Measurements from ENCODE around the gene C1QTNF9. TPM values are rescaled to one million over a fixed set of nuclear protein-coding genes. Genes with fewer than 3 reads are reported as not detected.

C1QTNF9 gene
- total RNA-seq, 1 donor from 2014 or later = not detected

GRCh38 chr13:24290280-24290932 is 19.0 kb upstream of the C1QTNF9 start:
- no peaks in the 10 kb centered on the region for H3K4me1 ChIP-seq
- H3K4me3 ChIP-seq = no peak overlapping the region
- intact Hi-C loops (cut with DNase I) = no loop called here
- no peak for DNase-seq (ENCODE audit: extremely low spot score in 2 of 2)
- H3K27me3 ChIP-seq = no peaks in the 10 kb centered on the region
- H3K27ac ChIP-seq = no peak overlapping the region
- TF ChIP-seq POLR2AphosphoS5 (IDR thresholded peaks at IDR 0.05; ENCODE audit: insufficient read depth in 1 of 2, low read depth in 1 of 2) = no peak
- TF ChIP-seq POLR2A (IDR thresholded peaks at IDR 0.05) = no peak
- TF ChIP-seq, protein P1, sequence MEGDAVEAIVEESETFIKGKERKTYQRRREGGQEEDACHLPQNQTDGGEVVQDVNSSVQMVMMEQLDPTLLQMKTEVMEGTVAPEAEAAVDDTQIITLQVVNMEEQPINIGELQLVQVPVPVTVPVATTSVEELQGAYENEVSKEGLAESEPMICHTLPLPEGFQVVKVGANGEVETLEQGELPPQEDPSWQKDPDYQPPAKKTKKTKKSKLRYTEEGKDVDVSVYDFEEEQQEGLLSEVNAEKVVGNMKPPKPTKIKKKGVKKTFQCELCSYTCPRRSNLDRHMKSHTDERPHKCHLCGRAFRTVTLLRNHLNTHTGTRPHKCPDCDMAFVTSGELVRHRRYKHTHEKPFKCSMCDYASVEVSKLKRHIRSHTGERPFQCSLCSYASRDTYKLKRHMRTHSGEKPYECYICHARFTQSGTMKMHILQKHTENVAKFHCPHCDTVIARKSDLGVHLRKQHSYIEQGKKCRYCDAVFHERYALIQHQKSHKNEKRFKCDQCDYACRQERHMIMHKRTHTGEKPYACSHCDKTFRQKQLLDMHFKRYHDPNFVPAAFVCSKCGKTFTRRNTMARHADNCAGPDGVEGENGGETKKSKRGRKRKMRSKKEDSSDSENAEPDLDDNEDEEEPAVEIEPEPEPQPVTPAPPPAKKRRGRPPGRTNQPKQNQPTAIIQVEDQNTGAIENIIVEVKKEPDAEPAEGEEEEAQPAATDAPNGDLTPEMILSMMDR (IDR thresholded peaks at IDR 0.05) = no peak
- peaks cover 0 to 55% of the 10 kb centered on the region in 2 donors for H3K36me3 ChIP-seq
- no peaks in the 10 kb centered on the region for H3K9me3 ChIP-seq

DNA sequence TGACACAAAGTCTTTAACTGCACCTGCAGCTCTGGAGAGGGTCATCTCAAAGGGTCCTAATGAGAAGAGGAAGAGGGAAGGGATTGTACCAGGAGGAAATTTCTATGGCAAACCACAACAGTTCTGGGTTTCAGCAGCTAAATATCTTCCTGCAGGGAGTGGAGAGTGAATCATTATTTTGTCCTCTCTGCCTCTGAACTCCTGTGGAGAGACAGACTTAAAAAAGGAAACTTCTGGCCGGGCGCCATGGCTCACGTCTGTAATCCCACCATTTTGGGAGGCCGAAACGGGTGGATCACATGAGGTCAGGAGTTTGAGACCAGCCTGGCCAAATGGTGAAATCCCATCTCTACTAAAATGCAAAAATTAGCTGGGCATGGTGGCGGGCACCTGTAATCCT is 16.9 kb upstream of the C1QTNF9 start:
- H3K36me3 ChIP-seq = peaks cover 0 to 42% of the 10 kb centered on the region in 2 donors
- TF ChIP-seq POLR2AphosphoS5 (IDR thresholded peaks at IDR 0.05; ENCODE audit: insufficient read depth in 1 of 2, low read depth in 1 of 2) (no peak), POLR2A (IDR thresholded peaks at IDR 0.05) (no peak)
- TF ChIP-seq, protein P1 (IDR thresholded peaks at IDR 0.05) = no peak

DNA sequence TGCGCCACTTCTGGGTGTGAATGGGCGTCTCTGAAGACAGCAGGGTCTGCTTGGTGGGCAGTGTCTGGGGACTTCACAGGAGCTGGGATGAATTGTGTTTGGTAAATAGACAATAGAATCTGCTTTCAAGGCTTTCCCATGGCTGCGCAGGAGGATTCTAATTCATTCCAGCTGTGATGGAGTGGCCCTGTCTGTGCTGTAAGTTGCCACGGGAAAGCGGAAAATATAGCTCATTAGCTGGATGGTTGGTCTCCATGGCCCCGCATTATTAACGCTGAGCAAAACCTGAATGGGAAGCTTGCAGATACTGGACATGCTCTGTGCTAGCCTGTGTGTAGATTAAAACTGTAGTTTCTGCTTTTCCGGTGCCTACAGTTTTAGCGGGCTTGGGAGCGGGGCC is 15.6 kb upstream of the C1QTNF9 start:
- Histone ChIP-seq H3K9me3 (no peaks in the 10 kb centered on the region), H3K27ac (no peak overlapping the region), H3K4me3 (no peak overlapping the region), H3K36me3 (peaks cover 0 to 54% of the 10 kb centered on the region in 2 donors), H3K4me1 (no peaks in the 10 kb centered on the region), H3K27me3 (no peaks in the 10 kb centered on the region)
- intact Hi-C loops (cut with DNase I) = no loop called here
- TF ChIP-seq POLR2A (IDR thresholded peaks at IDR 0.05) = no peak
- TF ChIP-seq, protein P1 (IDR thresholded peaks at IDR 0.05) = no peak
- no peak for TF ChIP-seq POLR2AphosphoS5 (IDR thresholded peaks at IDR 0.05; ENCODE audit: insufficient read depth in 1 of 2, low read depth in 1 of 2)
- DNase-seq (ENCODE audit: extremely low spot score in 2 of 2) = no peak

More for the DNA sequence above, 16.9 kb upstream of the C1QTNF9 start:
- intact Hi-C loops (cut with DNase I) = no loop called here
- no peak for DNase-seq (ENCODE audit: extremely low spot score in 2 of 2)
- Histone ChIP-seq H3K27ac (no peak overlapping the region), H3K4me3 (no peak overlapping the region), H3K27me3 (no peaks in the 10 kb centered on the region), H3K9me3 (no peaks in the 10 kb centered on the region), H3K4me1 (no peaks in the 10 kb centered on the region)

DNA sequence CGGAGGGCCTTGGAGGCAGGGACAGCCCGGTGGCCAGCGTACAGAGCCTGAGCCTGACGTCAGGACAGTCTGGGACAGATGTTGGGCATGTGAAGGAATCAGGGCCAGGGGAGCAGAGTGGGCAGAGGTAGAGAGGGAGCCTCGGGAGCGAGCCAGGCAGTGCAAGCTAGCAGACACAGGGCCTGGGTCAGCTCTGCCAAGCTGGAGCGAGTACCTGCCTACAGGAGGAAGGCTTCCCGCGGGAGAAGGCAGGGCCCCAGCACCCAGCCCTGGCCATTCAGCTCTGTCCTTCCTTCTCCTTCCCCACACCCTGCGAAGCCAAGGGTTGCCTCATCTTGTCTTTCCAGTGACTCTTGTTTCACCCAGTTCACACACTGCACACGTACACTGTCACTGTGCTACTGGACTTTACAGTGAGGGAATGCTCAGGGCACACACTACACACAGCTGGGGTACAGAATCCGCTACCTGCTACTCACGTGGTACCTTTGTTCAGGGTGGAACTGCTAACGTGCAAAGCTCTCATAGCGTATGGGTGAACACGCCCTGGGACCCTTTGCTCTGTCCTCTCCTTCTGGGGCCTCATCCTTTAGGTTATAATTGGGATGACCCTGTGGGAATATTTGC is 9.8 kb upstream of the C1QTNF9 start:
- Histone ChIP-seq H3K27me3 (no peaks in the 10 kb centered on the region), H3K4me1 (no peaks in the 10 kb centered on the region), H3K9me3 (no peaks in the 10 kb centered on the region), H3K27ac (no peak overlapping the region), H3K36me3 (peaks cover 0 to 39% of the 10 kb centered on the region in 2 donors), H3K4me3 (no peak overlapping the region)
- TF ChIP-seq POLR2A (IDR thresholded peaks at IDR 0.05) (no peak), POLR2AphosphoS5 (IDR thresholded peaks at IDR 0.05; ENCODE audit: insufficient read depth in 1 of 2, low read depth in 1 of 2) (no peak)
- TF ChIP-seq, protein P1 (IDR thresholded peaks at IDR 0.05) = no peak
- no peak for DNase-seq (ENCODE audit: extremely low spot score in 2 of 2)
- intact Hi-C loops (cut with DNase I) = no loop called here

GRCh38 chr13:24301434-24301833 is 7.9 kb upstream of the C1QTNF9 start:
- no peak overlapping the region for H3K27ac ChIP-seq
- TF ChIP-seq, protein P1 (IDR thresholded peaks at IDR 0.05) = no peak
- TF ChIP-seq POLR2A (IDR thresholded peaks at IDR 0.05) = no peak
- TF ChIP-seq POLR2AphosphoS5 (IDR thresholded peaks at IDR 0.05; ENCODE audit: insufficient read depth in 1 of 2, low read depth in 1 of 2) = no peak
- H3K4me3 ChIP-seq = no peak overlapping the region
- H3K4me1 ChIP-seq = no peaks in the 10 kb centered on the region
- no peaks in the 10 kb centered on the region for H3K9me3 ChIP-seq
- intact Hi-C loops (cut with DNase I) = no loop called here
- peaks cover 0 to 29% of the 10 kb centered on the region in 2 donors for H3K36me3 ChIP-seq
- peak in 1 of 2 donors; percentile 60 for DNase-seq (ENCODE audit: extremely low spot score in 2 of 2)
- H3K27me3 ChIP-seq = no peaks in the 10 kb centered on the region
